ENCODE data around the gene ADPRM. TPM values are rescaled to one million over a fixed set of nuclear protein-coding genes. Genes with fewer than 3 reads are reported as not detected.

The ADPRM gene
- total and polyA plus RNA-seq, 2 experiments from 2014 or later = 6.8 to 8.8 TPM

GRCh38 chr17:10751563-10751962 is 54.2 kb downstream of the ADPRM start:
- Histone ChIP-seq H3K4me2 (no peak overlapping the region), H2AFZ (no peak overlapping the region), H3K27ac (ENCODE audit: low read depth) (no peak overlapping the region), H3K27me3 (ENCODE audit: insufficient read depth) (no peaks in the 10 kb centered on the region), H3F3A (replicated peaks; ENCODE audit: low read depth) (peaks cover 4% of the 10 kb centered on the region; the same call in 1 of the 2 replicates), H3K36me3 (ENCODE audit: insufficient read depth) (no peaks in the 10 kb centered on the region), H4K20me1 (replicated peaks; ENCODE audit: insufficient read depth) (no peaks in the 10 kb centered on the region), H3K9me2 (ENCODE audit: insufficient read depth) (peaks cover 2% of the 10 kb centered on the region; the same call in 1 of the 2 replicates), H3K79me2 (replicated peaks; ENCODE audit: insufficient read depth) (no peaks in the 10 kb centered on the region), H3K4me1 (ENCODE audit: insufficient read depth) (peaks cover 31% of the 10 kb centered on the region), H3K4me3 (no peak overlapping the region)
- H3K27ac Mint-ChIP-seq = no peak overlapping the region
- peaks cover 41% of the 10 kb centered on the region for H3K4me1 Mint-ChIP-seq
- ATAC-seq = no peak
- TF ChIP-seq POLR2AphosphoS5 (IDR thresholded peaks at IDR 0.05; ENCODE audit: low read depth) (no peak), NANOG (IDR thresholded peaks at IDR 0.05; ENCODE audit: borderline replicate concordance) (no peak), CTCF (conservative IDR thresholded peaks at IDR 0.05; ENCODE audit: low read depth in 2 of 2) (no peak), ZNF331 (CRISPR knock-in tag; IDR thresholded peaks at IDR 0.05; ENCODE audit: low read depth) (no peak), ZNF114 (CRISPR knock-in tag; IDR thresholded peaks at IDR 0.05) (no peak), ZNF462 (CRISPR knock-in tag; IDR thresholded peaks at IDR 0.05) (no peak), STAT1 (IDR thresholded peaks at IDR 0.05; ENCODE audit: unreplicated experiment) (no peak), EZH2 (IDR thresholded peaks at IDR 0.05; ENCODE audit: low read depth, unreplicated experiment) (no peak), ETS1 (IDR thresholded peaks at IDR 0.05) (no peak), JUNB (IDR thresholded peaks at IDR 0.05; ENCODE audit: unreplicated experiment) (no peak), EZH2phosphoT487 (IDR thresholded peaks at IDR 0.05; ENCODE audit: unreplicated experiment) (no peak), CREB1 (CRISPR knock-in tag; IDR thresholded peaks at IDR 0.05; ENCODE audit: low read depth) (no peak), REST (IDR thresholded peaks at IDR 0.05; ENCODE audit: unreplicated experiment) (no peak)
- peaks cover 2% of the 10 kb centered on the region; the same call in 1 of the 3 replicates for H3K9me3 Mint-ChIP-seq
- DNase-seq (ENCODE audit: low spot score) = no peak
- H3K4me3 Mint-ChIP-seq = no peak overlapping the region
- H3K36me3 Mint-ChIP-seq (ENCODE audit: low read depth) = no peaks in the 10 kb centered on the region
- H3K27me3 Mint-ChIP-seq (ENCODE audit: insufficient read depth, low read depth, poor library complexity) = peaks cover 14% of the 10 kb centered on the region
